Left renal pelvis (tissue), 4 donors: ENCODE results near the gene TBC1D22A. TPM values are rescaled to one million over a fixed set of nuclear protein-coding genes. Genes with fewer than 3 reads are reported as not detected.

Experiments used
- DNase-seq, 4 donors: peaks; one replicate each; pipeline ENCODE4 v3.0.0-alpha.2; 2013; ENCODE audit warnings: low read depth in 4 of 4, low spot score in 3 of 4
- polyA plus RNA-seq, 4 donors: library from polyadenylated mRNA; unstranded; fragments of 120-200 nt; gene quantifications; one replicate each; pipeline ENCODE4 v1.2.1, GENCODE V29; 2013; ENCODE audit not compliant: insufficient read length in 4 of 4

Gene TBC1D22A
- polyA plus RNA-seq, 4 donors: 14.3 to 19.3 (median 15.7) TPM

DNA sequence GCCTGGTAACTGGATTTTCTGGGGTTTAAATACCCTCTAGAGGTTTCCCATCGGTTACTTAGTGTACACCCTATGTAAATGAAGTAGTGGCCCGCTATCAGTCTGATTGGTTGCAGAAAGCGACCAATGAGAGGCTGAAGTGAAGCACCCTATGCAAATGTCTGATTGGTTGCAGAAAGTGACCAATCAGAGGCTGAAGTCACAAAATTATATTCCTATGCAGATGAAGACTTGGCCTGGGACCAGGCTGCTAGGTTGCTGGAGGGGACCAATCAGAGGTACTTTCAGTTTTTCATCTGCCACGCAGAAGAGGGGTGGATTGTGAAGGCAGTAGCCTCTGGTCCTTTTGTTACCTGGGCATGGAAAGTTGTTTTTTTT lies 134.8 kb downstream of the TBC1D22A start:
- no peak for DNase-seq

DNA sequence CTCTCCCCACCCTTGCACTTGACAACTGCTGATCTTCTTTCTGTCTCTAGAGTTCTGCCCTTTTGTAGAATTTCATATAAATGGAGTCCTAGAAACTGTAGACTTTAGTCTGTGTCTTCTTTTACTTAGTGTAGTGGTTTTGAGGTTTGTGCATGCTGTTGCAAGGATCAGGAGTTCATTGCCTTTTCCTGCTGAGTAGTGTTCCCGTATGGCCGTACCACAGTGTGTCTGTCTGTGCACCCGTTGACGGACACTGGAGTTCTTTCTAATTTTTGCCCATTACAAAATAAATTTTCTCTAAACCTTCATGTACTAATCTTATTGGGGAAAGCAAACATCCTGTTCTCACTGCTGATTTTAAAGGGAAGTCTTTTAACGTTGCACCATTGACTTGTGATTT lies 138.1 kb downstream of the TBC1D22A start:
- DNase-seq: no peak

DNA sequence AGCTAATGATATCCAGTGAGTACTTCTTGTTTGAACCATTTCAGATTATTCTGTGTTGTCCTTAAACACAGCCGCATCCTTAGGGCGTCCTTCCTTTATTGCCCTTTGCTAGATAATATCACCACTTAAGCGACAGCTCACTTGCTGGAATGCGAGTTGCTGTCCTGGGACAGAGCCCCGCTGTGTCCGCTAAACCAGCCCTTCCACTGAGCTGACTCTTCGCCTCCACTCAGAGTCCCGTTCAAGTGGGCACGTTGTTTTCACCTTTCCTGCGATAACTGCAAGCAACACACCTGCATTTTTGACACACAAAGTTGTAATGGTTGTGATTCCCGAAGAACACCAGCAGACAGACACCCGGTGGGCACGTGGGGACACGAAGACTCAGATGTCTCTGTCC lies 140.0 kb downstream of the TBC1D22A start:
- no peak for DNase-seq

DNA sequence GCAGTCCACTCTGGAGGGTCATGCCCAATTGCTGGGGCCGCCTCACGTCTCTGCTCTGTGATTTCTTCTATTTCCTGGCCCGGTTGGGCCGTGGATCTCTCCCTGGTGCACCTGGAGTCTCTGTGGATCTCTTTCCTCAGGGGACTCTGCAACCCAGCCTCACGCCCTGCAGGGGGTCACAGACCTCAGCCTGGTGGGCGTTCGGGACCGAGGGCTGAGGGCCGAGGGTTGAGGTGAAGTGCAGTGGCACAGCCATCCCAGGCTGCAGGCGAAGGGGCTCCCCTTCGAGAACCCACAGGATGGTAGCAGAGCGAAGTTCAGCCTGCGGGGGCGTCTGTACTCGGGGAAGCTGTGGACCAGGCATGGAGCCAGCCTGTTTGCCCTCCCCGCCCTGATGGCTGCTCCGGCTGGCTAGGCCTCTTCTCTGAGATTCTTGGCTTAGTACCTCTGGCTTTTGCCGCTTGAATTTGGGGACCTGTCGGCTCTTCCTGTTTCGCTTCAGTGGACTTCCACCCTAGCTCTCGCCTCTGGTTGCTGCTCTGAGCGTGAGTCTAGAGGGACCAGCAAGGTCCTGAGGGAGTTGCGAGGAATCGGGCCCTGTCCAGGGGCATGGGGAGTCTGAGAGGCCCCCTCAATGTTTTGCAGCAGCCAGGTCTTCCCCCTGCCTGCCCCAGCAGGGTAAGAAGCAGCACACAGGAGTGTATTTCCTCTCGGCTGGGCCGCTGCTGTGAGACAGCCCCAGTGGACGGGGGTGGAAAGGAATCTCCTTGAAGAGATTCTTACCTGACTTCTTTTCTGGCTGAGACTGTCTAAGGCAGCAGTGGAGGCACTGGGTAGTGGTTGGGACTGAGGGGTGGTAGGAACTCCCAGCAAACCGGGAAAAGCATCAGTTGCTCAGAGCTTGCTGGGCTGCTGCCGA lies 140.8 kb downstream of the TBC1D22A start:
- DNase-seq: no peak

DNA sequence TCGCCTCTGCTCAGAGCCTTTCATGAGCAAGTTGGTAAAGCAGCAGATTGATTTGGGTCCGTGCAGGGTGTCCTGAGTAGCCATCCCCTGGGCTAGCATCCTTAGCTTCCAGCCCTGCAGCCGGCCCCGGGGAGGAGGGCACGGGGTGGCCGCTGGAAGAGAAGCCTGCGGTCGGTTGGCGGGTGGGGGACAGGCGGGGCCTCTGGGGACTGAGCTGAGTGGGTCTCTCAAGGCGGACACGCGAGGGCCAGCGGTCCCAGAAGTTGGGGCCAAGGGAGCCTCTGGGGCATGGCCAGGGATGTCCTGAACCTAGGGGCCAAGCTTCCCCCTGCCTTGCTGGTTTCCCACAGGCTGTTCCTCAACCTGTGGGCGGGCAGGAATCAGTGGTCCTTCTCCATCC lies 143.0 kb downstream of the TBC1D22A start:
- no peak for DNase-seq

DNA sequence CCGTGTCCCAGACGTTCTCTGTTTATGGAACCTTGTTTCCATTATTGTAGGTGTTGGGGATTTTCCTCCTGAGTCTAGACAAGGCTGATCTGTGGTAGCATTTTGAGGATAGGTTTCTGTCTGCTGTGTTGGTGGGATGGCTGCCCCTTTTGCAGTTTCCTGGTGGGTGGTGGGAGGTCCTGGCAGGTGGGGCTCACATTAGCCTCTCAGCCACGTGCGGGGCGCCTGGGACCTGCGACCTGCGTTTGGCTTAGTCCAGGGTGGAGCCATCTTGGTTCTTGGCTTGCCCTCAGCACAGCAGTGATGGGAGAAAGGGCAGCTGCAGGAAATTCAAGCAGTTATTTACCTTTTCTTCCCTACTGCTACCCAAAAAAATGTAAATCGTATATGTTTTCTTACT lies 143.4 kb downstream of the TBC1D22A start:
- DNase-seq: no peak

DNA sequence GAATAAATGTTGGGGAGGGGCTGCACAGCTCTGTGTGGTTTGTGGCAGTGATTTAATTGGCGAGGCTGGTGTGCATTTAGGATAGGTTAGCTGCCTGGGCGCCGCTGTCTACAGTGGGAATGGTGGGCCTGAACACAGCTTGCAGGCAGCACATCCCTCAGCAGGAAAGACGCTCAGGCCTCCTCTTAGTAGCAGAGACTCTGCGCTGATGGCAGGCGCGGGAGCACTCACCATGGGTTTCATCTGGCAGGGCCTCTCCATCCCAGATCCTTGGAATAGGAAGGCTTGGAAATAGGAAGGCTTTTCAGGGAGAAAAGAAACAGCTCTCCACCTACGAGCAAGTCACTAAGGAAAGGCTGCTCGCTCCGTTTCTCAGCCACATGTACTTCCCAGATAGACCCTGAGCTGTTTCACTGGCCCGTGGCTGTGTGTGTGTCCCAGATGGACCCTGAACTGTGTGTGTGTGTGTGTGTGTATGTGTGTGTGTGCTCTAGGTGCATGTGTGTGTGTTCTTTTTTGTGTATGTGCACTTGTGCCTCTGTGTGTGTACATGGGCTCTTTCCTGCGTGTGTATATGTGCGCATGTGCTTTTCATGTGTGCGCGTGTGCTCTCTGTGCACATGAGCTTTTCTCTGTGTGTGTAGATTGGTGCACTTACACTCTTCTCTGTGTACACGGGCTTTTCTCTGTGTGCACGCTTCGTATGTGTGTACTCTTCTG lies 144.0 kb downstream of the TBC1D22A start:
- no peak for DNase-seq

DNA sequence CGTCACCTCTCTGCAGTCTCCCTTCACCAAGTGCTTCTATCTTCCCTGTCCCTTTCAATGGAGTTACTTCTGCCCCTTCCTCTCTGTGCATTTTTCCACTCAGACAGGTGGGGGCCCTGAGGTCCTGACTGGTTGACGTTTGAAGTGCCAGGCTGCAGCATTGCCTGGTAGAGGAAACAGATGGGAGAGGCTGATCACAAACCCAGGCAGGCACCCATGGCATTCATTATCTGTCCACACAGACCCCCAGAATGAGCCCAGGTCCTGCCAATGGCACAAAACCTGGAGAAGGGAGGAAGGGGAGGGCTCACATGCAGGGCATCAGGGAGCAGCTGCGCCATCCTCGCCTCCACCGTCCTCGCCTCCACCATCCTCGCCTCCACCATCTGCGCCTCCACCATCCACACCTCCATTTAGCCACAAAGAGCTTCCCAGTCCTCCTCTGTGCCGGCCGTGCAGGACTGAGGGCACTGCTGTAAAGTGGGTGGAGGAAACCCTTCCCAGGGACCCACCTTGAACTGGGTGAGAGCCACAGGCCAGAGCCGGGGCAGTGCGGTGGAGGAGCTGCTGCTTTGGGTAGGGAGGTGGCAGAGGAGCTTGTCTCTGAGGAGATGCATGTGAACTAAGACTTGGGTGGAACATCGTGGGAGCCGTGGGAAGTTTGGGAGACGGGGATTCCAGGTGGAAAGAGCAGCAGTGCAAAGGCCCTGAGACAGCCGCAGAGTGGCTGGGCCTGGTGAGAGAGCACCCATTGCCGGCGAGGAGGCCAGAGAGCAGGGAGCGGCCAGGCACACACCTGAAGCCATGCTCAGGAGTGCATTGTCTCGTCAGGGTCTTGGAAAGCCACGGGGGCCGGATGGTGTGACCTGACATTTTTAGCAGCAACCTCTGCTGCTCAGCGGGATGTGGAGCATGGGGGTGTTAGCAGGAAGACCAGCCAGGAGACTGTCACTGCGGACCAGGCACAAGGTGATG lies 145.1 kb downstream of the TBC1D22A start:
- no peak for DNase-seq

DNA sequence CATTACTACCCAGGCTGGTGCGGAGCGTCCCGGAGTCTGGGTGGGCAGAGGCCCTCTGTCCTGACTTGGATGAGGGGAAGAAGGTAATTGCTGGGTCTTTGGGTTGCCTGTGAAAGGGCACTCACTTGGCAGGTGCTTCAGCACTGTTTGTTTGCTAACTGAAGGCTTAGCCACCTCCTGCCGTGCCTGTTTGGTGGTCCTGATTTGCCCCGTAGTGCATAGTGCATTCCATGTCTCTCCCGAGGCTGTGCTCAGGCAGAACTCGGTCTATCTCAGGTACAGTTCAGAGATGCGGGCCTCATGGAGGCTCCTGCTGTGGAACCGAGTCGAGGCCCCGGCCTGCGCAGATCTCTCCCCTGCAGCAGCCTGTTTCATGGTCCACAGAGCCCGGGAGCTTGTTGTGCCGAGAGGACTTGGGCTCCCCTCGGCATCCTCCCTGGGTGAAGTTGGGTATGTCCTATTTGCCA lies 146.2 kb downstream of the TBC1D22A start:
- no peak for DNase-seq

DNA sequence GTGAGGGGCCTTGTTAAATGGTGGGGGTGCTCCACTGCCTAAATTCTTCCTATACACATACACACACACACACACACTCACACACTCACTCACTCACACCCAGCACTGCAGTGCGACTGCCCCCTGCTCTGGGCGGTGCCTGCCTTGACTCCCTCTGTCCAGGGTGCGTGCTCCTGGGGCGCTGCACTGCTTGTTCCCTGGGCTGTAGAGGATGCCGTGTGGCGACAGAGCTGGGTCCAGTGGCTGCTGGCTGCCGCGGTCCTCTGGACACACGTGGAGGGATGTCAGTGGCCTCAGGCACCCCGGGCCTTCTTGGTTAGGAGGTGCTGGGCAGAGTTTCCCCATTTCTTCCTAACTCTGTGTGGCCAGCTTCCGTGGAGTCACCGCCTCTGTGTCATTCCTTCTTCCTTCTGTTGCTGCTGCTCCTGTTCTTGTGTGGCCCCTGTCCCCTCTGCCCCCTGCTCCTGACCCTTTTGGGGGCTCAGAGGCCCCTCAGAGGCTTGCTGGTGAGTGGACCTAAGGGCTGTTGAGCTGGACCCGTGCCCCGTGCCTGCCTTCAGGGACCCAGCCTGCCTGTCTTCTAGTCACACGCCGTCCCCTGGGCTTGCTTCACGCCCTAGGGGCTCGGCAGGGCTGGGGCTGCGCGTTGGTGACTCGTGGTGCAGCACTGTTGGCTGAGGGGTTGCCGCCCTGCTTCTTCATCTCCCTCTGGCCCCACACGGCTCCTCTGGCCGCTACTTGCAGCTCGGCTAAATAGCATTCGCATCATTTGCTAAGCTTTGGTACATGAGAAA lies 147.0 kb downstream of the TBC1D22A start:
- no peak for DNase-seq

DNA sequence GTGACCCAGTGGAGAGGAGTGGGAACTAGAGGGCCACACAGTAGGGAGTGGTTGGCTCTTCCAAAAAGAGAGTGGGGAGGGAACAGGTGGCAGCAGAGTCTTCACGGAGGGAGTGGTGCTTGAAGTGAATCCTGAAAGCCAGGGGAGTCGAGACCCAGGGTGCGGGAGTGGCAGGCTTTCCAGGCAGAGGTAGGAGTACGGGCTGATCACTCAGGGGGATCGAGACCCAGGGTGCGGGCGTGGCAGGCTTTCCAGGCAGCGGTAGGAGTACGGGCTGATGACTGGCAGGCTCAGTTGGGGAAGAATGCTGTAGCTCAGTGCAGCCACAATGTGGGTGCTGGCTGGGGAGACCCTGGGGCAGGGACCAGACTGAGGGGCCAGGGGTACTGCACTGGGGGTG lies 148.2 kb downstream of the TBC1D22A start:
- no peak for DNase-seq

DNA sequence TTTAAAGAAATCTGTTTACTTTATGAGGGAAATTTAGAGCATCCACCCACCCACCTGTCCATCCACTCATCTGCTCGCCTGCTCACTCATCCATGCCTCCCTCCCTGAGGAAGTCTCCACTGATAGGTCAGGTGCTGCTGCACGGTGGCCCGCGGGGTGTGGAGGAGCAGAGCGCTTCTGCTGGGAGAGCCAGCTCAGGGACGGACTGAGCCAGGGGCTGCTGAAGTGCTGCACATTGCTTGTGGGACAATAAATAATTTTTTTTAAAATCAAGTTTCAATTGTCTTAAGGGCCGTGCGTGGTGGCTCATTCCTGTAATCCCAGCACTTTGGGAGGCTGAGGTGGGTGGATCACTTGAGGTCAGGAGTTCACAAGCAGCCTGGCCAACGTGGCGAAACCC lies 148.9 kb downstream of the TBC1D22A start:
- DNase-seq: no peak

DNA sequence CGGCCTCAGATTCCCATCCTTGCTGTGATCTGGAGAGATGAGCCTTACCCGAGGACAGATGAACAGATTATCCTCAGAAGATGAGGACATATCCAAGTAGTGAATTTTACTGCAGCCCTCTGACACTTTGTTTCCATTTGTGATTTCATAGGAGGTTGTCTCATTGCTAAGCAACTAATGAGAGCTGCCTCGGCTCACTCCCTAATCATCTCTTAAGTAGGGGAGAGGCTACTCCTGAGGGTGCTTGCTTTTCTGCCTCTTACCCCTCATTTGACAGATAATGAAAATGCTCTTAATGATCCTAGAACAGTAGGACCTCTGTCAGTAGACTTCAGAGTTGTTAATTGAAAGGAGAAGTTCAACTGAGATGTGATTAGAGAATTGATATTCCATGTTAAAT lies 150.9 kb downstream of the TBC1D22A start:
- DNase-seq: no peak

DNA sequence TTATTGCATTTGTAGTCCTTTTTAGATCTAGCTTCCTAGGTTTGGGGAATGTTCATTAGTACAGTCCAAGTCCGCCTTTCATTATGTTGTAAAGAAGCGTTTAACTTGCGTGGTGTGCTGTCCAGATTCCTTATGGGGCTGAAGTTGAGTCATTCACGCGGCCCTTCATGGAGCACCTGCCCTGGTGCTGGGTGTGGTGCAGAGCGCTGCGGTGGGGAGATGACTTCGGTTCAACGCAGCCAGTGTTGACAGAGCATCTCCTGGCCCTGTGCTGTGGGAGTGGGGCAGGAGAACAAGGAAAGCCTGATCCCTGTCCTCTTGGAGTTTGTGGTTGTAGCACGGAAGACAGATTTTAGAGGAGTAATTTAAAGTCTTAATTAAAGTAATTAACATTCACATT lies 152.0 kb downstream of the TBC1D22A start:
- DNase-seq: no peak

DNA sequence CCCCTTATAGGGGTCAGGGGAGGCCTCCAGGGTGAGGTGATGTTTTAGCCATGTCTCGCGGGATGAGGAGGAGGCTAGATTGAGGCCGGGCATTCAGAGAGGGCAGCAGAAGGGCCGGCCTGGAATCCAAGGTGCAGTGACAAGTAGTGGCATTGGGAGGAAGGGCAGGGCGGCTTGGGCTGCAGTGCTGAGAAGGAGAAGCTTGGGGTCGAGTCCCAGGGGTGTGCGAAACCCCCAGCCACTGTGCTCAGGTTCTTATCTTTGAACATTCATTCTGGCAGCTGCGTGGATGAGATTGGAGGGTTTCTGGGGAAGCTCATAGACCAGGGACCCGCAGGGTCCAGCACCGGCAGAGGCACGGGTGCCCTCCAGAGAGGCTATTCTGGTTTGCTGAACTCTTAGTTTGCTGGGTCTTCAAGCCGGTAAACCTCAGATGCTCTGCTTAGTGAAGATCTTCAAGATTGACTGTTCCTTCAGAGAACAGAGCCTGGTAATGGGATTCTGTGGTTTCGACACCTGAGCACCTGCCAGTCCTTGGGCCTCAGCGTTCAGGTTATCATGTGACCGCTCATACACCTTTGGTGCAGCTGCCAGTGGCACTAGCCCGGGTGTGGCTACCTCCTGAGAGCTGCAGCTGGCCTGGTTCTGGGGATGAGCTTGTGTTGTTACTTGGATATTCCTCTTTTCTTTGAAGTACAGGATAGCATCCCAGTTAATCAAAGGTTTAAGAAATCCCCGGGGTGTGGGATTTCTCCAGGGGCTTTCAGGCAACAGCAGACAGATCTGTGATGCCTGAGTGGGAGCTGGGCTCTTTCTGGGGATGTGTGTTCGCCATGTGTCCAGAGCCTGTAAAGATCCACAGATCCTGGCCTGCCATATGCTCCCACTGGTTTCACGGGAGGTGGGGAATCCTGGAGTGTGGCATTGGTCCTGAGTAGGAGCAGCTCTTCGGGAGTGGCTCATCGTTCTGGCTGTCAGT lies 152.8 kb downstream of the TBC1D22A start:
- DNase-seq: no peak

DNA sequence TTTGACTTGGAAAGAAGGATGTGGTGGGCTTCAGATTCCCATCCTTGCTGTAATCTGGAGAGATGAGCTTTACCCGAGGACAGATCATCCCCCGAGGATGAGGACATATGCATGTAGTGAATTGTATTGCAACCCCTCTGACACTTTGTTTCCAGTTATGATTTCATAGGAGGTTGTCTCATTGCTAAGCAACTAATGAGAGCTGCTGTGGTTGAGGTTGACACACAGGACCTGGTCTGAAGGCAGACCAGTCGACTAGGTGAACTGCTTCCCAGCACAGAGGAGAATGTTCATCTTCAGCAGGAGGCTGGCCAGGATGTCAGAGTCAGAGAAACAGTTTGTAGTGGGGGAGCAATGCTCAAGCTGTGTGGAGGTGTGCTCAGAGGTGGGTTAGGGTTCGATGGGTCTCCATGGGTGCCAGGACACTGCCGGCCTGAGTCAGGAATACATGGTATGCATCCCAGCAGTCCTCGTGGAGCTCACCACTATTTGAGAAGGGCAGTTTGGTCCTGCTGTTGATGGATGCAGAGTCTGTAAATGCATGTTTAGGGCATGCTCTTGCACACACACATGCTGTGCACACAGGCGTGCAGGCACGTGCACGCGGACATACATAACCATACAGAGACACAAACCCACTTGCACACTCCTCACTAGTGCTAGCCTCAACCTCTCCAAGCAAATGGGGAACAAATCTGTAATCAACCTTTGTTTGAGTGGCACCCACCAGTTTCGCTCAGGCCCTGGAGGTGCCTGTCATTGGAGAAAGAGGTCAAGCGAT lies 153.7 kb downstream of the TBC1D22A start:
- no peak for DNase-seq

DNA sequence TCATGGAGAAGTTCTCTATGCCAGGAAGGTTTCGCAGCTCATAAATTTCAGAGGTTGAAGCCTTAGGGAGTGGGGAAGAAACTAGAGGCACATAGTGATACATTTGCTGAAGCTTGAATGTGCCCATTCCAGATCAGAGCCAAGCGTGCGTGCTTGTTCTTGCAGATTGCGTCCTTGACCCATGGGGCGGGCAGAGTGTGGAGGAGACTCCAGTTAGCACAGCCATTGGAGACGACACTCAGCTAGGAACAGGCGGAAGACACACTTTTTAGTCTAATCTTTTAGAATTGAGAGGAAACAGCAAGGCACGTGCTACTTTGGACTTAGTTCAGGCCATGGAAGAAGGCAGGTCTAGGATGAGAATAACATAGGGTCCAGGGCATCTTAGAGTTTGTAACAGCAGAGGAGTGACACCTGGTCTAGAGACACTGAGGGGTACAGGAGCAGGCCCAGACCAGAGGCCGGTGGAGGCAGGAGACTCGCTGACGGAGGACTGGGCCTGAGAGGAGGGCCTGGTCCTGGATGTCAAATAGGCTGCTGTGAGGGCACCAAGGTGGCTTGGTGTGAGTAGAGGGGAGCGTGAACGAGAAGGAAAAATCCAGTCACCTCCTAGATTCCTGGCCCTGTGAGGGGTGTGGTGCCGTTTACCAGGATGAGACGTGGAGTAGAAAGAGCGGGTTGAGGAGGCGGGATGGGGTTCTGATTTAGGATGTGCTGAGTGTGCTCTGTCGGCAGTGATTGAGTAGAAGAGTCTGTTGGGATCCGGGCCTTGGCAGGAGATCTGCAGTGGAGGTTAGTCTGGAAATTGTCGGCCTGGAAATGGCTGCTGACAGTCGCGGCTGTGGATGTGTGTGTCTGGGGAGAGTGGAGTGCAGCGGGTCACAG lies 154.7 kb downstream of the TBC1D22A start:
- DNase-seq: no peak
